ENCODE results near the gene PSMB8. TPM values are rescaled to one million over a fixed set of nuclear protein-coding genes. Genes with fewer than 3 reads are reported as not detected.
A peak's percentile ranks its signal among the peaks of the same experiment; 100 is the strongest.

PSMB8 gene
- total and polyA plus RNA-seq, 2 of the 4 experiments (the other 2 are of a cell fraction), result 31.6 to 33.3 TPM

DNA sequence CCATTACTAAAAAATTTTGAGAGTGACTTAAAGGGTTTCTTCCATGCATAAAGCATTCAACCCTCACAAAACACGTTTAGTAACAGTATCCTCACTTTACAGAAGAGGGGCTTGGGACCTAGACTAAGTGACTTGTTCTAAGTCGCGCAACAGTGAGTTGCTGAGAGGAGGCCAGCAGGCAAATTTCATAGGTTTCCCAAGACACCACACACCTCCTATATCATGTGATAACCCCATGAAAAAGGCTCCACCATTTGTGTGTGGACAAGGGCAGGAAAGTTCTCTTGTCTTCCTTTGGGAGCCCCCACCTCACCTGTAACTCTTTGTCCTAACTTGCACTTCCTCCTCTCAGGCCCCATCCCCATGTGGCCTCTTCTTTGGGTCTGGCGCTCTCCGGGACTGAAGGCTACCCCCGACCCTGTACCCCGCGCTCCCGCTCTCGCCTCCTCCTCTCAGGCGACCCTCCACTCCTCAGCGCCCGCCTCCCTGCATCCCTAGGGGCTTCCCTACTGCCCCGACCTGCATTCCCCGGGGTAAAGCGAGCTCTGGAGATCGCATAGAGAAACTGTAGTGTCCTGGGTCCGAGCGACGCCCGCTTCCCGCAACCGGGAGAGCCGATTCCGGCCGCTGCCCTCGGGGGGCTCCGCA lies 392 bp downstream of the PSMB8 start:
- Histone ChIP-seq H3K23ac (ENCODE audit: low read depth, low read length) (peak overlapping the region; percentile 97), H2BK5ac (ENCODE audit: low read depth, low read length, poor library complexity, severe bottlenecking) (peak overlapping the region; percentile 74), H3K9me3 (ENCODE audit: control insufficient read depth, insufficient read depth, low read length) (no peaks in the 10 kb centered on the region), H2AK5ac (ENCODE audit: low read depth, low read length) (peak overlapping the region; percentile 66), H3K9me1 (ENCODE audit: insufficient read depth, low read length) (peaks cover 9% of the 10 kb centered on the region; the same call in 1 of the 2 replicates), H3K9ac (ENCODE audit: low read depth, low read length) (peak overlapping the region; percentile 81), H3K79me1 (ENCODE audit: low read depth in 1 of 2, low read length in 2 of 2) (peaks cover 0 to 25% of the 10 kb centered on the region in 2 experiments; a peak in 2 of 4 replicates), H3K14ac (replicated peaks; ENCODE audit: low read depth, low read length) (peak overlapping the region; percentile 98), H3K18ac (ENCODE audit: low read depth, low read length) (peak overlapping the region; percentile 50), H4K8ac (ENCODE audit: low read depth in 2 of 2, low read length in 2 of 2) (peak overlapping the region; percentile 31 to 92), H2AFZ (replicated peaks; ENCODE audit: low read length, poor library complexity) (peak overlapping the region; percentile 94), H3K56ac (ENCODE audit: extremely low read depth, insufficient read depth, low read length) (peak overlapping the region; percentile 88), H2BK20ac (ENCODE audit: low read depth, low read length) (0 out of 2 replicates have a peak overlapping the region, but pooled peaks have one; percentile 68), H2AK9ac (replicated peaks; ENCODE audit: low read depth, low read length, poor library complexity) (peak overlapping the region; percentile 98), H3K27ac (ENCODE audit: insufficient read depth, low read length) (peak overlapping the region; percentile 67), H4K5ac (ENCODE audit: low read depth, low read length) (peak overlapping the region; percentile 57), H3K4ac (ENCODE audit: low read depth, low read length) (peak overlapping the region; percentile 98), H4K20me1 (ENCODE audit: insufficient read depth, low read length) (no peaks in the 10 kb centered on the region), H2BK15ac (ENCODE audit: low read depth, low read length) (peak overlapping the region; percentile 50; the same call in 1 of the 3 replicates), H3K27me3 (ENCODE audit: control insufficient read depth, insufficient read depth, low read length) (no peaks in the 10 kb centered on the region), H3K36me3 (ENCODE audit: control insufficient read depth, insufficient read depth, low read length) (peaks cover 20% of the 10 kb centered on the region), H4K91ac (ENCODE audit: insufficient read depth, low read depth, low read length) (peak overlapping the region; percentile 87), H2BK120ac (ENCODE audit: low read depth, low read length) (peak overlapping the region; percentile 90), H3K4me1 (ENCODE audit: control insufficient read depth, insufficient read depth, low read length) (0 out of 2 replicates have a peak, but pooled peaks cover 2% of the 10 kb centered on the region), H3K4me2 (ENCODE audit: low read depth, low read length) (peak overlapping the region; percentile 81), H3K4me3 (ENCODE audit: insufficient read depth, low read depth, low read length) (peak overlapping the region; percentile 73)
- no TSS peak for BruUV-seq (replicated peaks)
- POLR2A ChIA-PET (ENCODE audit: unreplicated experiment), result interaction anchor here (0.5 kb wide), 1 partner anchor 10 kb away, joined by 4 read pairs; the partner anchor contains the start of gene TAP1
- dilution Hi-C loops (cut with HindIII; ENCODE audit: low sequenced_read_pairs, unreplicated experiment) (no loop called here), intact Hi-C loops (cut with micrococcal nuclease) (no loop called here), in situ Hi-C loops (cut with MboI; ENCODE audit: low sequenced_read_pairs) (no loop called here)
- WGBS, 2 experiments (ENCODE audit: extremely low coverage in 2 of 2, insufficient read length in 1 of 2), result 2% methylated on average over 25 of the region's 28 CpGs; no CpG with 5 or more reads in 1 of the 2 experiments
- DNase-seq (no peak), ATAC-seq (ENCODE audit: low read depth) (peak; percentile 2)
- CTCF ChIA-PET, result no interaction called here
- TF ChIP-seq RCOR1 (IDR thresholded peaks at IDR 0.05; ENCODE audit: insufficient replicate concordance, low read length) (no peak), BHLHE40 (IDR thresholded peaks at IDR 0.05; ENCODE audit: low read depth, low read length) (no peak), USF2 (IDR thresholded peaks at IDR 0.05; ENCODE audit: low read depth, low read length) (no peak), RAD21 (IDR thresholded peaks at IDR 0.05; ENCODE audit: low read length) (no peak), MAFK (IDR thresholded peaks at IDR 0.05; ENCODE audit: low read depth, low read length) (no peak), MXI1 (IDR thresholded peaks at IDR 0.05; ENCODE audit: borderline replicate concordance, low read depth, low read length) (no peak), CTCF (conservative IDR thresholded peaks at IDR 0.05; ENCODE audit: low read depth, low read length) (no peak), RFX5 (IDR thresholded peaks at IDR 0.05; ENCODE audit: low read depth, low read length) (no peak), FOS (IDR thresholded peaks at IDR 0.05; ENCODE audit: low read depth, low read length) (no peak), CEBPB (IDR thresholded peaks at IDR 0.05; ENCODE audit: low read depth, low read length) (no peak), POLR2A (IDR thresholded peaks at IDR 0.05; ENCODE audit: low read depth, low read length) (no peak), CHD1 (IDR thresholded peaks at IDR 0.05; ENCODE audit: low read depth, low read length) (no peak), SMC3 (IDR thresholded peaks at IDR 0.05; ENCODE audit: low read depth, low read length) (no peak), MAZ (IDR thresholded peaks at IDR 0.05; ENCODE audit: borderline replicate concordance, low read depth, low read length) (no peak)
- TF ChIP-seq, protein P1, sequence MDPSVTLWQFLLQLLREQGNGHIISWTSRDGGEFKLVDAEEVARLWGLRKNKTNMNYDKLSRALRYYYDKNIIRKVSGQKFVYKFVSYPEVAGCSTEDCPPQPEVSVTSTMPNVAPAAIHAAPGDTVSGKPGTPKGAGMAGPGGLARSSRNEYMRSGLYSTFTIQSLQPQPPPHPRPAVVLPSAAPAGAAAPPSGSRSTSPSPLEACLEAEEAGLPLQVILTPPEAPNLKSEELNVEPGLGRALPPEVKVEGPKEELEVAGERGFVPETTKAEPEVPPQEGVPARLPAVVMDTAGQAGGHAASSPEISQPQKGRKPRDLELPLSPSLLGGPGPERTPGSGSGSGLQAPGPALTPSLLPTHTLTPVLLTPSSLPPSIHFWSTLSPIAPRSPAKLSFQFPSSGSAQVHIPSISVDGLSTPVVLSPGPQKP (IDR thresholded peaks at IDR 0.05; ENCODE audit: borderline replicate concordance, low read depth, low read length), result no peak

Measured in IMR-90 (cell line).